Right lobe of liver (tissue), 4 donors: Measurements from ENCODE around the gene MMAB.

ENCODE experiments used
- POLR2A ChIP-seq: fragments of 450-650 bp; IDR thresholded peaks from one replicate; pipeline ENCODE4 v1.6.1; 2017; ENCODE audit warnings: antibody characterized with exemption, mild to moderate bottlenecking
- TF ChIP-seq, protein P1 (sequence below), 4 donors: fragments of 200-600 bp in 3 of 4; fragments of 450-650 bp in 1 of 4; IDR thresholded peaks; one replicate each; pipeline versions ENCODE4 v1.5.1 to v1.8.0; 2016 to 2022; ENCODE audit warnings: antibody characterized with exemption in 4 of 4, mild to moderate bottlenecking in 2 of 4
- donor health status: DM: no; HTN: no; CAD: no.
- donor health status: DM: no; HTN: no; CAD: no.
- donor health status: DM: no; HTN: yes; CAD: no.

GRCh38 chr12:109553483-109553882 lies 19.8 kb downstream of the MMAB start:
- TF ChIP-seq, protein P1, sequence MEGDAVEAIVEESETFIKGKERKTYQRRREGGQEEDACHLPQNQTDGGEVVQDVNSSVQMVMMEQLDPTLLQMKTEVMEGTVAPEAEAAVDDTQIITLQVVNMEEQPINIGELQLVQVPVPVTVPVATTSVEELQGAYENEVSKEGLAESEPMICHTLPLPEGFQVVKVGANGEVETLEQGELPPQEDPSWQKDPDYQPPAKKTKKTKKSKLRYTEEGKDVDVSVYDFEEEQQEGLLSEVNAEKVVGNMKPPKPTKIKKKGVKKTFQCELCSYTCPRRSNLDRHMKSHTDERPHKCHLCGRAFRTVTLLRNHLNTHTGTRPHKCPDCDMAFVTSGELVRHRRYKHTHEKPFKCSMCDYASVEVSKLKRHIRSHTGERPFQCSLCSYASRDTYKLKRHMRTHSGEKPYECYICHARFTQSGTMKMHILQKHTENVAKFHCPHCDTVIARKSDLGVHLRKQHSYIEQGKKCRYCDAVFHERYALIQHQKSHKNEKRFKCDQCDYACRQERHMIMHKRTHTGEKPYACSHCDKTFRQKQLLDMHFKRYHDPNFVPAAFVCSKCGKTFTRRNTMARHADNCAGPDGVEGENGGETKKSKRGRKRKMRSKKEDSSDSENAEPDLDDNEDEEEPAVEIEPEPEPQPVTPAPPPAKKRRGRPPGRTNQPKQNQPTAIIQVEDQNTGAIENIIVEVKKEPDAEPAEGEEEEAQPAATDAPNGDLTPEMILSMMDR (IDR thresholded peaks at IDR 0.05), result no peak
- TF ChIP-seq POLR2A, result no peak
